Uterus (tissue), 4 donors: ENCODE results near the gene SEL1L3. TPM values are rescaled to one million over a fixed set of nuclear protein-coding genes. Genes with fewer than 3 reads are reported as not detected.

Source experiments
- DNase-seq, 2 donors: peaks; one replicate each; pipeline ENCODE4 v3.0.0-alpha.2; 2019 to 2020
- H3K27ac ChIP-seq, 2 donors: fragments of 200-600 bp; sonication (generic); 1 replicate in 1 of 2; 2 replicates in 1 of 2; pipeline ENCODE4 v1.5.1; 2016 to 2018
- H3K27me3 ChIP-seq, 2 donors: fragments of 200-600 bp; sonication (generic); one replicate each; pipeline ENCODE4 v1.5.1; 2018 to 2019; ENCODE audit warnings: control low read depth in 1 of 2
- H3K36me3 ChIP-seq, 2 donors: fragments of 200-600 bp; sonication (generic); one replicate each; pipeline ENCODE4 v1.5.1; 2019; ENCODE audit warnings: control low read depth in 1 of 2
- H3K4me1 ChIP-seq, 2 donors: fragments of 200-600 bp; sonication (generic); one replicate each; pipeline ENCODE4 v1.5.1; 2018 to 2019; ENCODE audit warnings: control low read depth in 1 of 2
- H3K4me3 ChIP-seq, 2 donors: fragments of 200-600 bp; sonication (generic); 1 replicate in 1 of 2; 2 replicates in 1 of 2; pipeline ENCODE4 v1.5.1; 2018 to 2019; ENCODE audit warnings: mild to moderate bottlenecking in 1 of 2
- H3K9me3 ChIP-seq, 2 donors: fragments of 200-600 bp; sonication (generic); one replicate each; pipeline ENCODE4 v1.5.1; 2019; ENCODE audit warnings: control low read depth in 1 of 2
- CTCF ChIP-seq, 4 experiments: fragments of 200-600 bp in 2 of 4; fragments of 450-650 bp in 2 of 4; sonication (generic) in 2 of 4; IDR thresholded peaks; one replicate each; pipeline ENCODE4 v1.5.1; 2016 to 2019; ENCODE audit warnings: antibody characterized with exemption in 4 of 4, mild to moderate bottlenecking in 2 of 4, moderate library complexity in 1 of 4
- POLR2A ChIP-seq, 2 donors: fragments of 450-650 bp; IDR thresholded peaks; one replicate each; pipeline ENCODE4 v1.6.1; 2016; ENCODE audit warnings: antibody characterized with exemption in 2 of 2, mild to moderate bottlenecking in 1 of 2, moderate library complexity in 1 of 2
- intact Hi-C: fragments of 100-400 bp; cut with DNase I; formaldehyde crosslinking; loops from one replicate; pipeline ENCODE4 v1.15.1; 2023; ENCODE audit warnings: low total_unique reads
- total RNA-seq, 4 donors: library from RNA; depleted of rRNA in 3 of 4; stranded (reverse); fragments of >200 nt in 3 of 4; gene quantifications; one replicate each; pipeline versions ENCODE4 v1.1.0 to v1.2.4, GENCODE V29; 2014 to 2023
- donor health status: DM: yes; HTN: yes; CAD: no.

The SEL1L3 gene
- total RNA-seq, 4 donors from 2014 or later: 4.1 to 46.1 (median 21.2) TPM

- TF ChIP-seq POLR2A (IDR thresholded peaks at IDR 0.05): no peak
- TF ChIP-seq CTCF (IDR thresholded peaks at IDR 0.05): no peak
- no peaks in the 10 kb centered on the region for H3K27me3 ChIP-seq
- intact Hi-C loops: no loop called here
- H3K4me1 ChIP-seq: no peaks in the 10 kb centered on the region
- DNase-seq: no peak
- H3K36me3 ChIP-seq: no peaks in the 10 kb centered on the region
- H3K4me3 ChIP-seq: no peak overlapping the region
- no peak overlapping the region for H3K27ac ChIP-seq
- no peaks in the 10 kb centered on the region for H3K9me3 ChIP-seq
These were observed 21.4 kb upstream of the SEL1L3 start for GRCh38 chr4:25884031-25884782.

- Histone ChIP-seq H3K27me3 (no peaks in the 10 kb centered on the region), H3K9me3 (no peaks in the 10 kb centered on the region), H3K36me3 (no peaks in the 10 kb centered on the region), H3K4me3 (no peak overlapping the region), H3K4me1 (no peaks in the 10 kb centered on the region), H3K27ac (no peak overlapping the region)
- no peak for TF ChIP-seq POLR2A (IDR thresholded peaks at IDR 0.05)
- no peak for TF ChIP-seq CTCF (IDR thresholded peaks at IDR 0.05)
- intact Hi-C loops: no loop called here
- DNase-seq: no peak
These were observed 20.8 kb upstream of the SEL1L3 start for GRCh38 chr4:25883565-25883964.

GRCh38 chr4:25882226-25882625 is 19.4 kb upstream of the SEL1L3 start:
- H3K27ac ChIP-seq: no peak overlapping the region
- no peak for TF ChIP-seq CTCF (IDR thresholded peaks at IDR 0.05)
- TF ChIP-seq POLR2A (IDR thresholded peaks at IDR 0.05): no peak
- intact Hi-C loops: no loop called here
- no peaks in the 10 kb centered on the region for H3K4me1 ChIP-seq
- H3K9me3 ChIP-seq: no peaks in the 10 kb centered on the region
- no peaks in the 10 kb centered on the region for H3K36me3 ChIP-seq
- H3K27me3 ChIP-seq: no peaks in the 10 kb centered on the region
- no peak for DNase-seq
- no peak overlapping the region for H3K4me3 ChIP-seq

- Histone ChIP-seq H3K9me3 (no peaks in the 10 kb centered on the region), H3K4me3 (no peak overlapping the region), H3K4me1 (no peaks in the 10 kb centered on the region), H3K27ac (no peak overlapping the region), H3K27me3 (no peaks in the 10 kb centered on the region), H3K36me3 (no peaks in the 10 kb centered on the region)
- DNase-seq: no peak
- TF ChIP-seq CTCF (IDR thresholded peaks at IDR 0.05) (no peak), POLR2A (IDR thresholded peaks at IDR 0.05) (no peak)
- intact Hi-C loops: no loop called here
These were observed 18.4 kb upstream of the SEL1L3 start for GRCh38 chr4:25881193-25881592.

GRCh38 chr4:25879991-25880651 is 17.3 kb upstream of the SEL1L3 start:
- TF ChIP-seq CTCF (IDR thresholded peaks at IDR 0.05) (no peak), POLR2A (IDR thresholded peaks at IDR 0.05) (no peak)
- Histone ChIP-seq H3K27me3 (no peaks in the 10 kb centered on the region), H3K4me3 (no peak overlapping the region), H3K4me1 (no peaks in the 10 kb centered on the region), H3K36me3 (no peaks in the 10 kb centered on the region), H3K27ac (no peak overlapping the region), H3K9me3 (no peaks in the 10 kb centered on the region)
- intact Hi-C loops: no loop called here
- DNase-seq: no peak
